Measurements from ENCODE around the gene ITM2B.

DNA sequence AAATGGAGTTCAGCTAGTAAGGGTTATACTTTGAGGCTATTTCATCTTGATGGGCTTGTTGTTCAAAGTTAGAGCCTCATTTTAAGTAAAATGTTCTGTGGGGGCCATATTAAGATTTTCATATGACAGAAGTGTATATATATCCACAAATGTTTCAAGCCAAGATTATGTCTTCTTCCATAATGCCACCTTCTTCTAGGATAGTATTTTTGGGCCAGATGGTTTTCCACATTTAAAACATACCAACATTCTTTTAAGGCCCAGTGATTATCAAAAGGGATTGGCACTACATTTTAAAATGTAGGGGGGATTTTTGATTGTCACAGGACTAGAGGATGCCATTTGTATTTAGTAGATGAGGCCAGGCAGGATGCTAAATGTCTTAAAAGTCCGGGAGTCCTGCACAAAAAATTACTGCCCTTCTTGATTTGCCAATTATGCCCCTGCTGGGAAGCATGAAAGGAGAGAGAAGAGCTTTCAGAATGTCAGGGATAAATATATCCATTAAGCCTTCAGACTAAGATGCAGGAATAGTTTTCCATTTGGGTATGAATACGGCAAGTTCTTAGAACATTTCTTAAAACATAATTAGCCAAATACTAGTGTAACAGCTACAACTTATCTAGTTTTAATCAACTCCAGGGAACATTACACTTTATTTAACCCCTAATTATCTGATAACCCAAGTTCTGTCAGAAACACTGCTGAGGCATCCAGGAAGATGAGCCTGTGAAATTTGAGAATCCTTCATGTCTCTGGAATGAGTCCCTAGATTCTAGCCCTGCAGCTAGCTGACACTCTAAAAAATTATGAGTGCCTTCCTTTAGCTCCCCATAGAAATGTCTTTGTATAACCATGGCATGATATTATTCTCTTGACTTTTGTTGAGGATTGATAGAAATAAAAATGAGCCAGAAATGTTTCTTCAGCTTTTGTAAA lies 34.0 kb downstream of the ITM2B start:
- no peak for TF ChIP-seq POLR2A (IDR thresholded peaks at IDR 0.05)
- TF ChIP-seq, protein P1, sequence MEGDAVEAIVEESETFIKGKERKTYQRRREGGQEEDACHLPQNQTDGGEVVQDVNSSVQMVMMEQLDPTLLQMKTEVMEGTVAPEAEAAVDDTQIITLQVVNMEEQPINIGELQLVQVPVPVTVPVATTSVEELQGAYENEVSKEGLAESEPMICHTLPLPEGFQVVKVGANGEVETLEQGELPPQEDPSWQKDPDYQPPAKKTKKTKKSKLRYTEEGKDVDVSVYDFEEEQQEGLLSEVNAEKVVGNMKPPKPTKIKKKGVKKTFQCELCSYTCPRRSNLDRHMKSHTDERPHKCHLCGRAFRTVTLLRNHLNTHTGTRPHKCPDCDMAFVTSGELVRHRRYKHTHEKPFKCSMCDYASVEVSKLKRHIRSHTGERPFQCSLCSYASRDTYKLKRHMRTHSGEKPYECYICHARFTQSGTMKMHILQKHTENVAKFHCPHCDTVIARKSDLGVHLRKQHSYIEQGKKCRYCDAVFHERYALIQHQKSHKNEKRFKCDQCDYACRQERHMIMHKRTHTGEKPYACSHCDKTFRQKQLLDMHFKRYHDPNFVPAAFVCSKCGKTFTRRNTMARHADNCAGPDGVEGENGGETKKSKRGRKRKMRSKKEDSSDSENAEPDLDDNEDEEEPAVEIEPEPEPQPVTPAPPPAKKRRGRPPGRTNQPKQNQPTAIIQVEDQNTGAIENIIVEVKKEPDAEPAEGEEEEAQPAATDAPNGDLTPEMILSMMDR (IDR thresholded peaks at IDR 0.05): no peak
